Measurements from ENCODE around the gene NNT. TPM values are rescaled to one million over a fixed set of nuclear protein-coding genes. Genes with fewer than 3 reads are reported as not detected.

NNT gene
- total RNA-seq, 1 donor from 2014 or later = 67.9 TPM

DNA sequence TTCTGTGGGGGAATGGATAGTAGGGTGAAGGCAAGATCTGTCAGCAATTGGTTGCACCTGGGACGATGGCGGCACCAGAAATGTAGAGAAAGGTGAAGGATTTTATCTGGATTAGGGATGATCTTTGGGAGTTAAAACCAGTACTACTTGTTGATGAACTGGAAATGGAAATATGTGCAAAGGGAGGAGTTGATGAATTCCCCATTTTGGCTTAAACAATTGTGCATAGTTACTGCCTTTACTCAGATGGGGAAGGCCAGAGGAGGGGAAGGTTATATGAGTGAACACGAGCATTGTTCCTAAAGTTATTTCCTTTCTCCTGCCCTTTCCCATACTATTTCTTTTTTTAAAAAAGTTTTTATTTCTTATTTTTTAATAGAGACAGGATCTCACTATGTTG lies 19.1 kb downstream of the NNT start:
- intact Hi-C loops (cut with micrococcal nuclease) = no loop called here

DNA sequence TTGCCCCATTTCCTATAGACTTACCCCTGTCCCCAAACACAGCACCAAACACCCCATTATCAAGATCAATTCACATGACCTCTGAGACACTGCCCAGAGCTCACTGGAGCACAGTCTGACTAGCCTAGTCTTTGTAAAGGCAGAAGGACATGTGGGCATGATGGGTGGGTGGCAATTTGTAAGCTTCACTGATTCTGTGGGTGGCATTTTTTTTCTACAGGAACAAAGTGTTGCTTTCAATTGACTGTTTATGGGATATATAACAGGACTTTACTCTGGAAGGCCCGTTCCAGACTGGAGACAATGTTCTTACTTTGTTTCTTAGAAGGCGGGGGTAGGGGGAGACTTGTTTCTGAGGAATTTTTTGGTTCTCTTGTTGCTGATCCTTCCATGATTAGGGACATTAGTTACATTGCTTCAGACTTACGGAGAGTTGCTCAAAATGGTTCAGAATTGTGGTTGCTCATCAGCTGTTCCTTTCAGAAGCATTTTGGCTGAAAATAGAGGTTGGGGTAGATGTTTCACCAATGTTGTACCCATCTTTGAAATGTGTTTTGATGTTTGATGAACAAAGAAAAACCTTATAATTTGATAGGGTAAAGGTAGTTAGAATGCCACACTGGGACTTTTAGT lies 20.2 kb downstream of the NNT start:
- intact Hi-C loops (cut with micrococcal nuclease) = no loop called here

DNA sequence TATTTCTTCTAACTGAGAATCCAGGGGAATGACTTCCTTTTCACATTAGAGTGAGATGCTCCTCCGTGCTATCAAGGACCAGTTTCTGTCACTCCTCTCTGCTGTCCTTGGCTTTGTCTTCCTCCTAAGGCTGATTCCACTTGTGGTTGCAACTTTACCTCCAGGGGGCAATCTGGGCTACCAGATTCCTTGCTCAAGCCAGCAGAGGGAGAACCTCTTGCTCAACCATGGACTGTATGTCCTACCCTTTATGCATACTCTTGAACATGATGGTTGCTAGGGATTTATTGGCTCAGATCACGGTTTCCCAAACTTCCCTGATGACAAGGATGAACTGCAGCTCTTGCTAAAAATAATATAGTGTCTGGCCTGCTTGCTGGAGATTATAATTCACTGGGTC lies 24.0 kb downstream of the NNT start:
- intact Hi-C loops (cut with micrococcal nuclease) = no loop called here

DNA sequence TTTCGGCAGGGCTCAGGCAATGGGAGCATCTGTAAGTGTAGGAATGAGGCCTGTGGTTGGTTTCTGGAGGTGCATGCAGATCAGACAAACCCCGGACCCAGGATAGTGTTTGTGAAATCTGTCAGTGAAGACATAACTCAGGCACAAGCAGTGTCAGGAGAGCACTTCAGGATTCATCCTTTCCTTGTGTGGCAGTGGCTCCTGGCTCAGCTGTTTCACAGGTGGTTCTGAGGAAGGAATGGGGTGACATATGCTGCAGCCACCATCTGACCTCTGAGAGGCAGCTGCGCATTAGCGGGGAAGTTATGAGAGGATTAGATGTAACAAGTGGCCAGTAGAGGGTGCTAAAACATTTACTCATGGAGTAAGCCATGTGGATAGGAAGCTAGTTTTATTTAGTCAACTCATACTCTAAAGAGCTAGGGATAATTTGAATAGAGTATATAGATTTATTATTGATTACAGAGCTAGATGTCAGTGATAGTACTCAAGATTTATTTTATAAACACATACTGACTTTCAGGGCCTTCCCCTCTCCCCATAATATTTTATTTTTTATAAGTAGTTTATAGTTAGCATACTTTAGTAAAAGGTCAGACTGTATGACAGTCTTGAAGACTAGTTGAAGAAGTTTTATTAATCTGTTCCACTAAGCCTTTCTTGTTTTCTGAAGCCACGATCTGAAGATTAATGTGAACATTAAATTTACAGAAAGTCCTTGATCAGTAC lies 28.4 kb downstream of the NNT start:
- intact Hi-C loops (cut with micrococcal nuclease) = loop anchor here (2.0 kb wide), 1 partner anchor 29 kb away; the partner anchor contains the start of gene NNT

DNA sequence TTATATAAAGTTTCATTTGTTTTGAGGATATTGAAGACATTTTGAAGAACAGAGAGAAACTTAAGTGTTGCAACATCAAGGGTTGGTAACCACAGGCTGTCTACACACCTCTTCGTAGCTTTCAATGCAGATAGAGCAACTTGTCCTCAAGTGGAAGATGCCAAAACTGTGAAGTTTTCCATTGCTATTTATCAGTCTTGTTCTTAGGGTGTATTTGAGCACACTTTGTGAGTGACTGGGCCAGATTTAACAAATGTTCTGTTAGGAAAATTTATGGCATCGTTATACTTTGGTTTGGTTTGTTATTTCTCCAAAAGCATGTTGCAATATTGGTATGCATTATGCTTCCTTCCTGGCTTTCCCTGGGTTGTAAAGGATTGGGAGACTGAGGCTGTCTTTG lies 31.6 kb downstream of the NNT start:
- intact Hi-C loops (cut with micrococcal nuclease) = no loop called here

DNA sequence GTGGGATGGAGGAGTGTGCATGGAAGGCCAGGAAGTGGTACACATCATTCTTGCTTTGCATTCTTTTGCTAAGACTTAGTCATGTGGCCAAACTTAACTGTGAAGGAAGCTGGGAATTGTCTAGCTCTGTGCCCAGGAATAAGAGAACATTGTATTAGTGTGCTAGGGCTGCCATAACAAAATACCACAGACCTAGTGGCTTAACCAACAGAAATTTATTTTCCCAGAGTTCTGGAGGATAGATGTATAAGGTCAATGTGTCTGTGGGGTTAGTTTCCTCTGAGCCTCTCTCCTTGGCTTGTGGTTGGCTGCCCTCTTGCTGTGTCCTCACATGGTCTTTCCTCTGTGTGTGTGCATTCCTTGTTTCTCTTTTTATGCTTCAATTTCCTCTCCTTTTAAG lies 32.4 kb downstream of the NNT start:
- intact Hi-C loops (cut with micrococcal nuclease) = no loop called here

DNA sequence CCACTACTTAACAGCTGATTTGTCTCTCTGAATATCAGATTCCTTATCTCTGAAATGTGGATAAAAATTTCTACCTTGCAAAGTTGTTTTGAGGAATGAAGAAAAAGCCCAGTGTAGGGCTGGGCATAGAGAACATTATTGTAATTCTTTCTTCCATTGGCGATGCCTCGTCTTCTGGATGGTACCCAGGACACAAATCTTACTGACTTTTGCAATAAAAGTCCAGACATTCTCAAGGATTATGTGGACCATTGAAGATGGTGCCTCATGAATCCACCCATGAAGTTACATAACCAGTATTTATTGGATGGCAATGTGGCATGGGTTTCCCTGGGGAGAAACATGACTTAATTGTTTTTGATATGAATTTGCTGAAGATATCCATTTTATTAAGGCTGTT lies 33.1 kb downstream of the NNT start:
- intact Hi-C loops (cut with micrococcal nuclease) = no loop called here

DNA sequence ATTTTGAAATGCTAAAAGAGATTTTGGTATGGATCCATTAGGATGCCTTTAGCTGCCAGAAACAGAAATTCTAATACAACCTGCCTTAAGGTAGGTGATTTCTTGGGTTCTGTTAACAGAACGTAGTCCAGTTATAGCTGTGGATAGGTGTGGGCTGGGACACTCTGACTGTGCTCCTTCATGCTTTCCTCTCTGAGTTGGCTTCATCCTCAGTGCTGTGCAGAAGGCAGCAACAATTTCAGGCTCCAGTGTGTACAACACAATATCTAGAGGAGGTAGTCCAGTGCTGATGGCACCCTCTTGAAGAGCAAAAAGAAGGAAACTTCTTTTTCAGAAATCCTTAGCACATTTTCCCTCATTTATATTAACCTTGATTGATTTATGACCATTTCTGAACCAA lies 34.4 kb downstream of the NNT start:
- intact Hi-C loops (cut with micrococcal nuclease) = no loop called here

DNA sequence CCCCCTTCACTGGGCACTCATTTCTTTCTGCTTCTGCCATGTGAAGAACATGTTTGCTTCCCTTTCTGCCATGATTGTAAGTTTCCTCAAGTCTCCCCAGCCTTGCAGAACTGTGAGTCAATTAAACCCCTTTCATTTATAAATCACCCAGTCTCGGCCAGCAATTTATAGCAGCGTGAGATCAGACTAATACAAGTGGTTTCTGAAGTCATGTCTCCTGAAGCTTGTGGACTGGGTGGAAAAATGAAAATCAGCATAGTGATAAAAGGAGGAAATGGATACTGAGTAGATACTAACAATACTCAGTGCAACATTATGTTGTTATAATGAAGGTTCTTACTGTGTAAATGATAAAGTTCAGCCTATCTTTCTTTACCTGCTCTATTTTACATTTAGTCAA lies 35.1 kb downstream of the NNT start:
- intact Hi-C loops (cut with micrococcal nuclease) = no loop called here

DNA sequence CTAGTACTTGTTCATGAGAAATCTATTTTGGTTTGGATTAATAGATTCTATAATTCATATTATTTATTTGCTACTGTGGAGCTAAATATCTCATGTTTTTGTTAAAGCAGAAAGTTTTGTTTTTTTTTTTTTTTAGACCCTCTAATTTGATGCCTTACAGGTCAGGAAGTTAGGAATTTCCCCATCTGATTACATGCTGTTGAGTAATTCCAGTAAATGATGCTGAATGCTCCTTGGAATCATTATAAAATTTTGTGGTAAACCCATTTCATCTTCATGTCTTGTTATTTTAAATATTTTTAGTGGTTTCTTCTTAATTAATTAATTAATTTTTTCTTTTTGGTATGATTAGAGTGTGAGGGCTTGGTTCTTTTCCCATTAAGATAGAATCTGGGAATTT lies 35.6 kb downstream of the NNT start:
- intact Hi-C loops (cut with micrococcal nuclease) = no loop called here

DNA sequence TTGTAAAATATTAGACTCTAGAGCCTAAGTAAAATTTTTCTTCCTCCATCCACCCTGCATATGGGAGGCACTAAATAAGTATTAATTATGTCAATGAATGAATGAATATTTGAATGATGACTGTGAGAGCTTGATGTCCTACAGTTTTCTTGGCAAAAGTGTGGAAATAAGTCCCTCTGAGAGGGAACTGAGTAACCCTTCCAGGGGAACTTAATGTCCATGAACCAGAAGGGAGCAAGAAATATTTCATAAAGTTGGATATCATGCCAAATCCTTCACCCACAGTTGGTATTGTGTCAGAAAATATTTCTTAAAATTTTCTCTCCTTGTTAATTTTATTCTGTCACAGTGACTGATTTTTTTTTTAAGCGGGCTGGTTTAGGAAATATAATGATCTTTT lies 36.6 kb downstream of the NNT start:
- intact Hi-C loops (cut with micrococcal nuclease) = no loop called here

DNA sequence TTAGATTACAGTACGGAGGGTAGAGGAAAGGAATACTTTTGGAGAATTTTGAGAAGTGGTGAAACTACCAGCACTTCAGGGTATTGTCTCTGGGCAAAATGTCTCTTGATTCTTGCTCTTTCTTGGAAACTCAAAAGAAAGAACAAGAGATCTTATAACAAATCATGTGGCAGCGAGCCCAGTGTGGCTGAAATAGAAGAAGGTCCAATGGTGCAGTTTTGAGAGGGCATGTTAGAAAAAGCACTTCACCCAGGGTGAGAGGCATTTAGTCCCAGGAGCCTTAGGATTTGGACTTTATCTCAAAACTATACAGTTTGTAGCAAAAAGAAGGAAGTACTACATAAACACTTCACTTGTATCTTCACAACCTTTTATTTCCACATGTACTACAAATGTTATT lies 39.4 kb downstream of the NNT start:
- intact Hi-C loops (cut with micrococcal nuclease) = no loop called here

DNA sequence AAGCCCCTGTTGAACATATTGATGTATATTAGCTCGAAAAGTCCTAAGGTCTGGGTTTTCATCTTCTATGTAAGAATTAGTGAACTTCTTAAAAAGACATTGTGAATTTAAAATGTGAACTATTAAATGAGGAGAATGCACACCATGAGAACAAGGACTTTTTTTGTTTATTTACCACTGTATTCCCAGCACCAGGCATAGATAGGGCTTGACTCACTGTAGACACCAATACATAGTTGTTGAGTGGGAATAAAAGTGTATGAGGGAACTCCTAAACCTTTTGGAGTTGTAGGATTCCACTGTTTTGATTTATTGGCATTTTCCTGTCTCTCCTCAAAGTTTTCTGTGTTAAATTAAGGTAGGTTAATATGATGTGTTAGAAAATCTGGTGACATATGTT lies 40.3 kb downstream of the NNT start:
- intact Hi-C loops (cut with micrococcal nuclease) = no loop called here

DNA sequence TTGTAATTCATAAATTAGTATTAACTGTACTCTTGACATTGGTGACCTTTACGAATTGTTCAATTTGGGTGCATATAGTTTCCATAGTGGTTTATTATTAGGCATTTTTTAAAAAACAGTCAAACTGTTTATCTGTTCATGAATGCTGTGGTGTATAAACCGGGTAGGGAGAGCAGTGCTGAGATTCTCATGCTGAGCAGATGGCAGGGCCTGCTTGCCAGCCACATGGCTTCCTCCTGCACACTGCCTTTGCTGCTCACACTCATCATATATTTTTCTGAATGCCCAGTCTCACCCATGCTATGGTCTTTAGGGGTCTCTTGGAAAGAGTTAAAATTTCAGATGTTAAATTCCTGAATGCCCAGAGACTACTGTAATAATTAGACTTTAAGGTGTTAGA lies 40.8 kb downstream of the NNT start:
- intact Hi-C loops (cut with micrococcal nuclease) = no loop called here

DNA sequence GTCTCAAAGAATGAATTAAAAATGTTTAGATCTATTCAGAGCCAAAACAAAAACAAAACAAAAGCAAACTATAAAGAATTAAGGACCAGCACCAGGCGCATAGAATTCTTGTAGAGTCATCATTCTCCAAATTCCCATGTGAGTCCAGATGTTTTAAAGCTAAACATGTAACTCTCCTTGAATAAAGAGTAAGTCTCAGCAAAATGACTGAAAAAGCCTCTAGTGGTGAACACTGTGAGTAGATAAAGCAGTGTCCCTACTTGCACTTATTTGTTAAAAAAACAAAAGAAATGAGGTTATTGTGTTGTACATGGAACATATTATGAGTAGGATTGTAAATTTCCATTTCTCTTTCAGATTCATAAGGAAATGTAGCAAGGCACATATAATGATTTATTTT lies 44.0 kb downstream of the NNT start:
- intact Hi-C loops (cut with micrococcal nuclease) = loop anchor here (1.0 kb wide), 1 partner anchor 251 kb away; no protein-coding TSS in a partner anchor

DNA sequence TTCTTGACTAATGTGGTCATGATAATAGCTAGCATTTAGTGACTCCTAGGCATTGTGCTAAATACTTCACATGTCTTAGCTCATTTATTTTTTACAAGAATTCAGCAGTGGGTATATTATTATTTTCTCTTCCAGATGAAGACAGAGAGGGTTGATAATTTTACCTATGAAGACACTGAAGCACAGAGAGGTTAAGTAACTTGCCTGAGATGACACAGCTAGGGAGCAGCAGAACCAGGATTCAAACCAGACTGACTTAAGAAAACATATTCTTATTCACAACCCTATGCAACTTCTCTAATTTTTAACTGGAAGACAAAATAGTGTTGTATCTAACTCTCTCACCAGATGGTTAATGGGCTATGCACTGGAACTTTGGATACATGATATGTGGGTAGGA lies 44.8 kb downstream of the NNT start:
- intact Hi-C loops (cut with micrococcal nuclease) = loop anchor here (1.0 kb wide), 1 partner anchor 251 kb away; no protein-coding TSS in a partner anchor

DNA sequence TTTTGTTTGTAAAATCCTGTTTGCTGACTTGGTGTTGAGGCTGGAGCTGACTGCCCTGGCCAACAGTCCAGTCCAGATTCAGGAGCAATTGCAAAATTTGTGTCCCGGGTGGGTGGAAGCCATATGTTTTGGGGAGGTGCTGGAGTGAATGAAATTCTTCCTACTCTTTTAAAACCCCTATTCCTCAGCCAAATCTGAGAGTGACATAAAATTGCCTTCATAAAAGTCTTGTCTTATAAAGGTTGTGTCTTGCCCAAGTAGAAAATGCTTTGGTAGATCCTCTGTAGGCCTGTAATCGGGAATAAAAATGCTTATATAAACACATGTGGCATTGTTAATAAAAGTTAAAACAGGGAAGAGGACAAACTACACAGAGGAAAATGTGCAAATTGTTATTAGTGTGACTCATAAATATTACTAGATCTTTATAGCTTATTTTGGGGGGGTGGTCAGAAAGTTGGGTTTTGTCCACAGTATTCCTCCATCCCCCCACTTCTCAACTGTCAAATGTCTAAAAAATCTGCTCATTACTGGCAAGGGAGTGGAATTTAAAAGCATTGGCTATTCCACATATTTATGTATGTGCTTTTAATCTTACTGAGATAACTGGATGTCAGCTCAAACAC lies 45.6 kb downstream of the NNT start:
- intact Hi-C loops (cut with micrococcal nuclease) = no loop called here

DNA sequence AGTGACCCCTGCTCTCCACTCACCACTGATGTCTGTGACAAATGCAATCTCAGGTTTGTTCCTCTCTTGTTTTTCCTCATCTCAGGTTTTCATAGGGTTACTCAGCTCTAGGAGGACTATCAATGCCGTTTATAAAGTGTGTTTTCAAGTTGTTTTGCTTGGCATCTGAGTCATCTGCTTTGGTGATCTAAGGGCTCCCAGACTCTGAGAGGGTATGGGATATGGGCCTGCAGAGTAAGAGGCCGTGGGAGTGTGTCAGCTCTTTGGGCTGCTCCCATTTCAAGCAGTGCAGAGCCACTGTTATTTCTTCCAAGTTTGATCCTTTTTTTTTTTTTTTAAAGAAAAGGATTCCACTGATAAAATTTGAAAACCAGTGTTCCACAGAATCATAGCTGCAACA lies 46.3 kb downstream of the NNT start:
- intact Hi-C loops (cut with micrococcal nuclease) = no loop called here

DNA sequence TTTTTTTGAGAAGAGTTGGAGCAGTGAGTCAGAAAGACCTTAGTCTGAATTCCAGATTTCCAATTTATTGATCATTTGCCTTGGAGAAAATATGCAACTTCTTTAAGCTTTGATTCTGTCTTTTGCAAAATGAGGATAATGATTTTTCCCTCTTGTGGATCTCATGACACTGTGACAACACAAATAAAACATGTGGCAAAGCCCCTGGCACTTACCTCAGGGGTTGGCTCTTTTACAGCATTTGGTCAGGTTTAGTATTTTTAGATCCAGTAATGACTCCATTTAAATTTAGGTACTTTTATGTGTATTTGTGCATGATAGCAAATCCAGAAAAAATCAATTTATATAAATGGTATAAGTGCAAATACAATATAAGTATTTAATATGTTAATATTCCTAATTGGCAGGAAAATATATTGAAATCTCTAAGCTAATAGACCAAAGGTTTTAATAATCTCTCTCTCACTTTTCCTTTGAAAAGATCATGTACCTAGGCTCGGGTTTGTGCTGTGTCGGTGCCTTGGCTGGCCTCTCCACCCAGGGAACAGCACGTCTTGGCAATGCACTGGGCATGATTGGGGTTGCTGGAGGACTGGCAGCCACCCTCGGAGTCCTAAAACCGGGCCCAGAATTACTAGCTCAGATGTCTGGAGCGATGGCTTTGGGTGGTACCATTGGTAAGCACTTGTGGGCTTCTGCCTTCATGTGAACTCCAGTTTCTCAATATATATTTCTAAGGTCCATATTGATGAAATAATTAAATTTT lies 49.7 kb downstream of the NNT start:
- intact Hi-C loops (cut with micrococcal nuclease) = no loop called here

DNA sequence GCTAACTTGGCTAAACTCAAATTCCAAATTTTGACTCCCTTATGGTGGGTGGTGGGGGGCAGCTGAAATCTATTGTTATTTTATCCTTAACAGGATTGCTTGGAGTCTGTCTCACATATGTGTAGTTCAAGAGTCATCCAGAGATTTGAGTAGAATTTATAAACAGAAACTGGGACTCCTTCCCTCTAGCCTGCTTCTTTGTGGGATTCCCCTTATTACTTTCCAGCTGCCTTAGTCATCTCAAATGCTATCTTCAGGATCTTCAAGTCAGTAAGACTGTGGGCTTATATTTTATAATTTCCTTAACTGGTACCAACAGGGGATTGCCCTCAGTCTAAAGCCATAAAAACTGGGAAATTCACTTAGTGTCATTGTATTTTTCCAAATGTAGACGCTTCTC lies 55.5 kb downstream of the NNT start:
- intact Hi-C loops (cut with micrococcal nuclease) = no loop called here

DNA sequence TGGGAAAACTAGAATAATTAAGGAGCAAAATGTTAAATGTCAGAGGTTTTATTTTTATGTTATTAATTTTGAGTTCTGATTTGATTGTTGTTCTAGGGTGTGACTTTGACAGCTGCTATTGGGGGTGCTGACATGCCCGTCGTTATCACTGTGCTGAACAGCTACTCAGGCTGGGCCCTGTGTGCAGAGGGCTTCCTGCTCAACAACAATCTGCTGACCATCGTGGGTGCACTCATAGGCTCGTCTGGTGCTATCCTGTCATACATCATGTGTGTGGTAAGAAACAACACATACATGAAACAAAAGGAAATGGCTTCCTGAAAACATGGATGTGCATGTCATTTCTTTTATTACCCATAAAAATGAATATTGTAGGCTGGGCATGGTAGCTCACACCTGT lies 56.1 kb downstream of the NNT start:
- intact Hi-C loops (cut with micrococcal nuclease) = no loop called here

DNA sequence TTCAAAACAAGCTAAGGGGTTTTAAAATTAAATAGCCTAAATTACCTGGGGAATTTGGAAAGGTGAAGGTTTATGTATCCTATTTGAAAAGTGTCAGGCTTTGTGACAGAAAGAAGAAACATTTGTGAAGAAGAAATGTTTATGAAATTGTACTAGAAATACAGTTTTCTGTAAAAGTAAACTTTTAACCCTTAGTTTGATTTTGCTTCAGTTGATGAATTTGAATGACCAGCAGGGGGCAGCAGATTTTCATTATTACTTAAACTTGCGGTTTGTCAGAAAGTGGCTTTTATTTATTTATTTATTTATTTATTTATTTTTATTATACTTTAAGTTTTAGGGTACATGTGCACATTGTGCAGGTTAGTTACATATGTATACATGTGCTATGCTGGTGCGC lies 58.1 kb downstream of the NNT start:
- intact Hi-C loops (cut with micrococcal nuclease) = loop anchor here (2.0 kb wide), 1 partner anchor 1114 kb away; no protein-coding TSS in a partner anchor
